Measurements from ENCODE around the gene RALGAPA2. TPM values are rescaled to one million over a fixed set of nuclear protein-coding genes. Genes with fewer than 3 reads are reported as not detected.

RALGAPA2 gene
- total RNA-seq, 6 experiments from 2014 or later = 2.4 to 3.7 (median 3.2) TPM

DNA sequence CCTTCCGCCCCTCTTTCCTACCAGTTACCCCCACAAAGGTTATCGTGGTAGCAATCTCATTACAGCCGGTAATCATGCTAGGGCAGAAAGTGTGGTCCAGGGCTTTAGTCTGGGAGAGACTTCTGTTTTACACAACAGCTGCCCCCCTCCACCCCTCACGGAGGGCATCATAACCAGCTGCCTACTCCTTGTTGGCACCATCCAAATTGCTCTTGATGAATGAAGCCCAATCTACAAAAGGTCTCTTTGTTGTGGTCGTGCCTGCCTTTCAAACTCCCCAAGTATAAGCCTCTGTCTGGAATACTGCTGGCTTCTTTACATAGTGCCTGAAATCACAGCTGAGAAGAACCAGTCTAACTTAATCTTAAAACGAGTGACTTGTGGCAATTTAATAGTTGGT lies 186.7 kb downstream of the RALGAPA2 start:
- Mint-ChIP-seq H3K4me1 (ENCODE audit: low read depth) (peaks cover 6% of the 10 kb centered on the region), H3K4me3 (no peak overlapping the region), H3K27ac (no peak overlapping the region), H3K9me3 (no peaks in the 10 kb centered on the region), H3K36me3 (ENCODE audit: low read depth) (no peaks in the 10 kb centered on the region), H3K27me3 (ENCODE audit: insufficient read depth) (no peaks in the 10 kb centered on the region; the same call in 1 of the 2 replicates)
- TF ChIP-seq, protein P1, sequence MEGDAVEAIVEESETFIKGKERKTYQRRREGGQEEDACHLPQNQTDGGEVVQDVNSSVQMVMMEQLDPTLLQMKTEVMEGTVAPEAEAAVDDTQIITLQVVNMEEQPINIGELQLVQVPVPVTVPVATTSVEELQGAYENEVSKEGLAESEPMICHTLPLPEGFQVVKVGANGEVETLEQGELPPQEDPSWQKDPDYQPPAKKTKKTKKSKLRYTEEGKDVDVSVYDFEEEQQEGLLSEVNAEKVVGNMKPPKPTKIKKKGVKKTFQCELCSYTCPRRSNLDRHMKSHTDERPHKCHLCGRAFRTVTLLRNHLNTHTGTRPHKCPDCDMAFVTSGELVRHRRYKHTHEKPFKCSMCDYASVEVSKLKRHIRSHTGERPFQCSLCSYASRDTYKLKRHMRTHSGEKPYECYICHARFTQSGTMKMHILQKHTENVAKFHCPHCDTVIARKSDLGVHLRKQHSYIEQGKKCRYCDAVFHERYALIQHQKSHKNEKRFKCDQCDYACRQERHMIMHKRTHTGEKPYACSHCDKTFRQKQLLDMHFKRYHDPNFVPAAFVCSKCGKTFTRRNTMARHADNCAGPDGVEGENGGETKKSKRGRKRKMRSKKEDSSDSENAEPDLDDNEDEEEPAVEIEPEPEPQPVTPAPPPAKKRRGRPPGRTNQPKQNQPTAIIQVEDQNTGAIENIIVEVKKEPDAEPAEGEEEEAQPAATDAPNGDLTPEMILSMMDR (IDR thresholded peaks at IDR 0.05) = no peak
- no peak for DNase-seq

DNA sequence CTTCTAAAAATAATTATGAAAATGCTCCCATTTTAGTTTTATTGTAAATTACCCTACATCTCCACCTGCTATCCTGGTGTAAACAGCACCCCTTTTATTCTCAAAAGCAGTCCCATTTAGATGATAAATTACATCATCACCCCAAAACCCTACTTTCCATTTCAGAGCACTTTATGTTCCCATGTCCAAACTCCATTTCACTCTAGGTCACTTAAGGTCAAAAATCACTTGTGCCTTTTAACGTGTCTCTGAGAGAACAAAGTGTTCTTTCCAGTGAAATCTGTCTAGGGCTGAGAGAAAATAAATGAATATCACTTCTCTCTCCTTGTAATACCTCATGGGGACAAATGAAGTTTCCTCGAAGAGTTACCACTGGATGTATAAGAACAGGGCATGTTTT lies 187.2 kb downstream of the RALGAPA2 start:
- Mint-ChIP-seq H3K36me3 (ENCODE audit: low read depth) (no peaks in the 10 kb centered on the region), H3K4me1 (ENCODE audit: low read depth) (peaks cover 12% of the 10 kb centered on the region), H3K9me3 (no peaks in the 10 kb centered on the region), H3K27me3 (ENCODE audit: insufficient read depth) (no peaks in the 10 kb centered on the region; the same call in 1 of the 2 replicates), H3K4me3 (no peak overlapping the region), H3K27ac (no peak overlapping the region)
- TF ChIP-seq, protein P1 (IDR thresholded peaks at IDR 0.05) = no peak
- no peak for DNase-seq

DNA sequence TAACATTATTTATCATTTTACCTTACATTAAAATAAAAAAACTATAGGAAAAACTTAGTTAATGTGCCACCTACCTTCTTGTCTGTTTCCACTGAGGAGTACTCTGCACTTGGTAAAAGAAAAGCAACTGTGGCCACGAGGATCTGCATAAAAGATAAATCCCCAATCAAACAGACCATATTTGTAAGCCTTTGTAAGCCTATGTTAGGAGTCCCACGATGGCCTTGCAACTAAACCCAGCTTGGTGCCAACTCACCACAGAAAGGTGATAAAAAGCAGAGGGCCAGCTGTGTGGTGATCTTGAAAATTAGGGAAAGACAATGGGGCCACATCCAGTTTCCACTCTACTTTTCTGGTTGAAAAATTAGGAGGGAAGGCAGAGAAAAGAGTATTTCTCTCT lies 187.7 kb downstream of the RALGAPA2 start:
- Mint-ChIP-seq H3K9me3 (no peaks in the 10 kb centered on the region), H3K36me3 (ENCODE audit: low read depth) (no peaks in the 10 kb centered on the region), H3K27me3 (ENCODE audit: insufficient read depth) (no peaks in the 10 kb centered on the region; the same call in 1 of the 2 replicates), H3K4me3 (no peak overlapping the region), H3K4me1 (ENCODE audit: low read depth) (peaks cover 16% of the 10 kb centered on the region), H3K27ac (no peak overlapping the region)
- no peak for DNase-seq
- TF ChIP-seq, protein P1 (IDR thresholded peaks at IDR 0.05) = no peak

DNA sequence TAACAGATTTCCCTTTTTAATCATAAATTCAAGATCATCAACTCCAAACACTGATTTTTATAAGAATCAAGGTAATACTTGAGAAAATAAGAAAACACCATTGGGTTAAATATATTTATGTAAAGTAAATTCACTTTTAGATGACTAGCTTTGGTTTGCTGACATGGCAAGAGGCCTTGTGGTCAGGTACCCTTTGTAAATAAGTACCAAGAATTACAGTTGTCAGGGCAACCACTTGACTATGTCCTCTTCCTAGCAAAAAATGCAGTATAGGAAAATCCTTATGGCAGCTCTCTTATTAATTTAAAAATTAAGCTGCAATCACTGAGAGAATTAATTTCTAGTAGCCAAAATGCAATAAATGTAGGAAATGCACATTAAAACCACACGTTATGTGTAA lies 190.7 kb downstream of the RALGAPA2 start:
- H3K27ac Mint-ChIP-seq = no peak overlapping the region
- no peak overlapping the region for H3K4me3 Mint-ChIP-seq
- TF ChIP-seq, protein P1 (IDR thresholded peaks at IDR 0.05) = no peak
- H3K36me3 Mint-ChIP-seq (ENCODE audit: low read depth) = no peaks in the 10 kb centered on the region
- H3K9me3 Mint-ChIP-seq = no peaks in the 10 kb centered on the region
- H3K4me1 Mint-ChIP-seq (ENCODE audit: low read depth) = peaks cover 22% of the 10 kb centered on the region
- no peaks in the 10 kb centered on the region; the same call in 1 of the 2 replicates for H3K27me3 Mint-ChIP-seq (ENCODE audit: insufficient read depth)
- DNase-seq = no peak

DNA sequence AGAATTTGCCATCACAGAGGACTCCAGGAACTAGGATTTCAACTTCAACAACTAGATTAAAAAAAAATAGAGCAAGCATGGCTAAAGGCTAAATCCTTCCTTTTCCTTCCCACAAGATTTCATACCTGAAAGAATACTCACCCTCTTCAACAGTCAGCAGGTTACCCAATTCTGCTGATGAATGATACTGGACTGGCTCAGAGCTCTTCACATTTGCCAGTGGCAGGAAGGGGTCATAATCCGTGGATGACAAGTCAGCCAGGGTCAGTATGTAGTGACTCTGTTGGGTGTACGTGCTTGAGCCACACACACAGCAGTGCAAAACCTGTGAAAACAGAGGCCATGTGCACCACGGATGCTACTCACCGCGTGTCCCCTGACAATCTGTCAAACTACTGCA lies 191.7 kb downstream of the RALGAPA2 start:
- Mint-ChIP-seq H3K27ac (peak overlapping the region; percentile 14; the same call in 1 of the 2 replicates), H3K9me3 (no peaks in the 10 kb centered on the region), H3K36me3 (ENCODE audit: low read depth) (no peaks in the 10 kb centered on the region), H3K27me3 (ENCODE audit: insufficient read depth) (no peaks in the 10 kb centered on the region; the same call in 1 of the 2 replicates), H3K4me3 (no peak overlapping the region), H3K4me1 (ENCODE audit: low read depth) (peaks cover 22% of the 10 kb centered on the region)
- TF ChIP-seq, protein P1 (IDR thresholded peaks at IDR 0.05) = no peak
- DNase-seq = peak; percentile 71

DNA sequence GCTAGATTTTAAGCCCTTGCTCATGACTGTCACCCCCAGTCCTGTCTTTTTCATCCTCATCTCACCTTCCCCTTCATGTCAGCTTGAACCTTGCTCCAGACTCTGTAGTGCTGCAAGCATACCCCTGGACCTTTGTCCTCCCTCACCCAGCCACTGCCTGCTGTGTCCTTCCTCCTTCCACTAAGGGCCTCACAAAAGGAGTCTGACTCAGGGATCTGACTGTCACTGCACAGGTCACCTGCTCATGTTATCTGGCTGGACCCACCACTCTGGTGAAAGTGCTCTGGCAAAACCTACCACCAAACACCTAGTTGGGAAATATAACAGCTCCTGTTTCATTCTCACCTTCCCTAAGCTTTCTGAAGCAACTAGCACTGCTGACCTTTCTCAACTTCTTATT lies 193.2 kb downstream of the RALGAPA2 start:
- Mint-ChIP-seq H3K4me1 (ENCODE audit: low read depth) (peaks cover 22% of the 10 kb centered on the region), H3K27me3 (ENCODE audit: insufficient read depth) (no peaks in the 10 kb centered on the region; the same call in 1 of the 2 replicates), H3K4me3 (no peak overlapping the region), H3K9me3 (peaks cover 3% of the 10 kb centered on the region; the same call in 1 of the 2 replicates), H3K27ac (no peak overlapping the region), H3K36me3 (ENCODE audit: low read depth) (peaks cover 5% of the 10 kb centered on the region; the same call in 1 of the 2 replicates)
- TF ChIP-seq, protein P1 (IDR thresholded peaks at IDR 0.05) = no peak
- no peak for DNase-seq
